ENCODE data around the gene SPI1.

Gene SPI1

GRCh38 chr11:47388697-47389576 lies 10.6 kb upstream of the SPI1 start:
- DNase-seq (ENCODE audit: low read depth) = no peak

GRCh38 chr11:47387944-47388696 lies 9.8 kb upstream of the SPI1 start:
- DNase-seq (ENCODE audit: low read depth) = no peak

GRCh38 chr11:47384498-47384897 lies 6.2 kb upstream of the SPI1 start:
- no peak for DNase-seq (ENCODE audit: low read depth)

- no peak for DNase-seq (ENCODE audit: low read depth)
Measured at GRCh38 chr11:47383071-47383470, 4.7 kb upstream of the SPI1 start.

GRCh38 chr11:47380078-47380477 lies 1.7 kb upstream of the SPI1 start:
- no peak for DNase-seq (ENCODE audit: low read depth)

- DNase-seq (ENCODE audit: low read depth) = no peak
Measured at GRCh38 chr11:47379317-47379716, 970 bp upstream of the SPI1 start.

GRCh38 chr11:47378836-47379170 lies 456 bp upstream of the SPI1 start:
- DNase-seq (ENCODE audit: low read depth) = no peak

GRCh38 chr11:47377571-47378009 lies 757 bp downstream of the SPI1 start:
- DNase-seq (ENCODE audit: low read depth) = no peak

GRCh38 chr11:47376525-47377371 lies 1.6 kb downstream of the SPI1 start:
- DNase-seq (ENCODE audit: low read depth) = no peak

GRCh38 chr11:47376107-47376524 lies 2.2 kb downstream of the SPI1 start:
- DNase-seq (ENCODE audit: low read depth) = no peak

- no peak for DNase-seq (ENCODE audit: low read depth)
Measured at GRCh38 chr11:47375546-47376085, 2.7 kb downstream of the SPI1 start.

- DNase-seq (ENCODE audit: low read depth) = no peak
Measured at GRCh38 chr11:47375020-47375419, 3.3 kb downstream of the SPI1 start.

GRCh38 chr11:47374720-47375019 lies 3.7 kb downstream of the SPI1 start:
- no peak for DNase-seq (ENCODE audit: low read depth)

GRCh38 chr11:47373876-47374719 lies 4.2 kb downstream of the SPI1 start:
- peak; percentile 44 for DNase-seq (ENCODE audit: low read depth)

GRCh38 chr11:47372422-47372821 lies 5.9 kb downstream of the SPI1 start:
- no peak for DNase-seq (ENCODE audit: low read depth)

- DNase-seq (ENCODE audit: low read depth) = no peak
Measured at GRCh38 chr11:47369676-47370075, 8.7 kb downstream of the SPI1 start.

- DNase-seq (ENCODE audit: low read depth) = no peak
Measured at GRCh38 chr11:47366020-47366490, 12.3 kb downstream of the SPI1 start.

- DNase-seq (ENCODE audit: low read depth) = no peak
Measured at GRCh38 chr11:47361419-47361818, 16.9 kb downstream of the SPI1 start.

GRCh38 chr11:47360341-47360740 lies 18.0 kb downstream of the SPI1 start:
- no peak for DNase-seq (ENCODE audit: low read depth)

- no peak for DNase-seq (ENCODE audit: low read depth)
Measured at GRCh38 chr11:47359586-47359985, 18.8 kb downstream of the SPI1 start.

GRCh38 chr11:47359162-47359561 lies 19.2 kb downstream of the SPI1 start:
- DNase-seq (ENCODE audit: low read depth) = no peak
